DND-41 (cell line): ENCODE measurements around the gene ANO1.

Experiments
- EZH2 ChIP-seq: IDR thresholded peaks from 3 replicates; pipeline ENCODE4 v1.6.1; 2012; ENCODE audit warnings: borderline replicate concordance, low read depth, mild to moderate bottlenecking, moderate library complexity, low read length, inconsistent platforms; ENCODE audit not compliant: severe bottlenecking
- TF ChIP-seq, protein P1 (sequence below): IDR thresholded peaks from 2 replicates; pipeline ENCODE4 v1.5.1; 2012; ENCODE audit warnings: borderline replicate concordance, low read length, moderate library complexity, mild to moderate bottlenecking; ENCODE audit not compliant: poor library complexity, severe bottlenecking; ENCODE audit errors: extremely low read depth

DNA sequence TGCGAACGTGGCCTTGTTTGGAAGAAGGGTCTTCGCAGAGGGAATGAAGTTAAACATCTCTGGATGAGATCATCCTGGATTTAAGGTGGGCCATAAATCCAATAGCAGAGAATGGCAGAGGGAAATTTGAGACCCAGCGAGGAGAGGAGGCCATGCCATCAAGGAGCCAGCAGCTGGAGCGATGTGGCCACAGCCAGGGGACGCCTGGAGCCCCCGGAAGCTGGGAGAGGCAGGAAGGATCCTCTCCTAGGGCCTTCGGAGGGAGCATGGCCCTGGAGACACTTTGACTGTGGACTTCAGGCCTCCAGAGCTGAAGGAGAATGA is 22.1 kb downstream of the ANO1 start:
- TF ChIP-seq, protein P1, sequence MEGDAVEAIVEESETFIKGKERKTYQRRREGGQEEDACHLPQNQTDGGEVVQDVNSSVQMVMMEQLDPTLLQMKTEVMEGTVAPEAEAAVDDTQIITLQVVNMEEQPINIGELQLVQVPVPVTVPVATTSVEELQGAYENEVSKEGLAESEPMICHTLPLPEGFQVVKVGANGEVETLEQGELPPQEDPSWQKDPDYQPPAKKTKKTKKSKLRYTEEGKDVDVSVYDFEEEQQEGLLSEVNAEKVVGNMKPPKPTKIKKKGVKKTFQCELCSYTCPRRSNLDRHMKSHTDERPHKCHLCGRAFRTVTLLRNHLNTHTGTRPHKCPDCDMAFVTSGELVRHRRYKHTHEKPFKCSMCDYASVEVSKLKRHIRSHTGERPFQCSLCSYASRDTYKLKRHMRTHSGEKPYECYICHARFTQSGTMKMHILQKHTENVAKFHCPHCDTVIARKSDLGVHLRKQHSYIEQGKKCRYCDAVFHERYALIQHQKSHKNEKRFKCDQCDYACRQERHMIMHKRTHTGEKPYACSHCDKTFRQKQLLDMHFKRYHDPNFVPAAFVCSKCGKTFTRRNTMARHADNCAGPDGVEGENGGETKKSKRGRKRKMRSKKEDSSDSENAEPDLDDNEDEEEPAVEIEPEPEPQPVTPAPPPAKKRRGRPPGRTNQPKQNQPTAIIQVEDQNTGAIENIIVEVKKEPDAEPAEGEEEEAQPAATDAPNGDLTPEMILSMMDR, result no peak
- TF ChIP-seq EZH2, result no peak
